ENCODE data around the gene MAP3K7CL.

GRCh38 chr21:29205009-29205408 lies 74.6 kb downstream of the MAP3K7CL start:
- TF ChIP-seq CTCF (IDR thresholded peaks at IDR 0.05; ENCODE audit: control extremely low read depth in 1 of 3, insufficient read depth in 1 of 3, low read depth in 1 of 3, low read length in 3 of 3): no peak
- no peak for TF ChIP-seq EP300 (IDR thresholded peaks at IDR 0.05; ENCODE audit: borderline replicate concordance in 1 of 2, low read depth in 2 of 2, low read length in 2 of 2)
- no peak for TF ChIP-seq POLR2A (IDR thresholded peaks at IDR 0.05; ENCODE audit: control extremely low read depth in 1 of 2, low read depth in 2 of 2, low read length in 2 of 2)
